Skeletal muscle tissue (tissue), 4 donors: ENCODE data around the gene SLC39A3. TPM values are rescaled to one million over a fixed set of nuclear protein-coding genes. Genes with fewer than 3 reads are reported as not detected.

ENCODE experiments used
- H3K27ac ChIP-seq: one replicate; pipeline ENCODE4 v1.7.0; 2013; ENCODE audit warnings: mild to moderate bottlenecking, low read depth, low read length, inconsistent platforms
- H3K27me3 ChIP-seq, 3 donors: one replicate each; pipeline ENCODE4 v1.7.0; 2013; ENCODE audit warnings: low read length in 3 of 3; ENCODE audit not compliant: control insufficient read depth in 3 of 3, insufficient read depth in 3 of 3
- H3K36me3 ChIP-seq, 3 donors: one replicate each; pipeline ENCODE4 v1.7.0; 2013; ENCODE audit warnings: low read length in 3 of 3; ENCODE audit not compliant: control insufficient read depth in 3 of 3, insufficient read depth in 3 of 3
- H3K4me1 ChIP-seq, 3 donors: one replicate each; pipeline ENCODE4 v1.7.0; 2013; ENCODE audit warnings: low read length in 3 of 3, mild to moderate bottlenecking in 3 of 3; ENCODE audit not compliant: control insufficient read depth in 3 of 3, insufficient read depth in 3 of 3
- H3K4me3 ChIP-seq, 3 donors: one replicate each; pipeline ENCODE4 v1.7.0; 2013; ENCODE audit warnings: low read length in 3 of 3
- H3K9ac ChIP-seq, 3 donors: one replicate each; pipeline ENCODE4 v1.7.0; 2013; ENCODE audit warnings: low read length in 3 of 3, mild to moderate bottlenecking in 3 of 3, moderate library complexity in 2 of 3, low read depth in 1 of 3
- H3K9me3 ChIP-seq, 3 donors: one replicate each; pipeline ENCODE4 v1.7.0; 2013; ENCODE audit warnings: low read length in 3 of 3; ENCODE audit not compliant: control insufficient read depth in 3 of 3
- total RNA-seq: library from RNA; depleted of rRNA; stranded (reverse); fragments of >200 nt; gene quantifications from one replicate; pipeline ENCODE4 v1.2.3, GENCODE V29; 2014
- donor health status: Osteomylitis.

Gene SLC39A3
- total RNA-seq, 1 donor from 2014 or later = 8.4 TPM

DNA sequence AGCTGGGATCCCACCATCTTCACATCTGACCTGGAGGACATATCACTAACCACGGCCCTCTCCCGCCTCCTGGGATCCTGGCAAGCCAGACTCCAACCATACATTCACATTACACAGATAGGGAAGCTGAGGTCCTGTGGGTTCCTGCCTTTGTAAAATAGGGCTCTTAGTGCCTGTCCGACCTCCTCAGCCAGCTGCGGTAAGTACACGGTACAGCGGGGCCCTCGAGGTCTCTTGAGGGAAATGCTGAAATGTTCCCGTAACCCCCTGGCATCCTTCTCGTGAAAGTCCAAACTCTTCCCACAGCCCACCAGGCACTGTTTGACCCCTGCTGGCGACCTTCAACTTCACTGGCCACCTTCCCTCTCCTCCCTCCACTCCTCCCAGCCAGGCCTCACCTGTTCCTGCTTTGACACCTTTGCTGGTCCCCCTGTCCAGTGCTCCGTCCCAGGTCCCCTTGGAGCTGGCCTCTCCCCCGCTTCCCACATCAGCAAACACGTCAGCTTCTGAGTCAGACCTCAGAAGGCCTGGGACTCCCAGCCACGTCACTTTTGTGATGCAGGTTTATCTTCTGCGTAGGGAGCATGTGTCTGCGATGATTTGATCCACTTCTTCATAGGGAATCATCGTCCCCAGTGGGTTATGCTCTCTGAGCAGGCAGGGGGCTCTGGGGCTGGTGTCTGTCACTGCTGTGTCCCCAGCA, 28.5 kb downstream of the SLC39A3 start:
- peaks cover 5 to 9% (median 6%) of the 10 kb centered on the region in 3 donors for H3K9me3 ChIP-seq
- H3K9ac ChIP-seq = no peak overlapping the region
- H3K4me1 ChIP-seq = no peaks in the 10 kb centered on the region
- no peak overlapping the region for H3K4me3 ChIP-seq
- peaks cover 12 to 16% (median 12%) of the 10 kb centered on the region in 3 donors for H3K27me3 ChIP-seq
- no peak overlapping the region for H3K27ac ChIP-seq
- no peaks in the 10 kb centered on the region for H3K36me3 ChIP-seq

DNA sequence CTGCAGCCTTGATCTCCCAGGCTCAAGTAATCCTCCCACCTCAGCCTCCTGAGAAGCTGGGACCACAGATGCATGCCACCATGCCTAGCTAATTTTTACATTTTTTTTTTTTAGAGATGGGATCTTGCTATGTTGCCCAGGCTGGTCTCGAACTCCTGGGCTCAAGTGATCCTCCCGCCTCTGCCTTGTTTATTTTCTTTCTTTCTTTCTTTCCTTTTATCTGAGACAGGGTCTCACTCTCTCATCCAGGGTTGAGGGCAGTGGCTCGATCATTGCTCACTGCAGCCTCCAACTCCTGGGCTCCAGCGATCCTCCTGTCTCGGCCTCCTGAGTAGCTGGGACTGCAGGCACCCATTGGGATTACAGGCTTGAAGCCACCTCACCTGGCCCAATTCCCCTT, 33.6 kb downstream of the SLC39A3 start:
- Histone ChIP-seq H3K27me3 (peaks cover 2 to 22% (median 3%) of the 10 kb centered on the region in 3 donors), H3K9me3 (no peaks in the 10 kb centered on the region), H3K4me3 (no peak overlapping the region), H3K4me1 (peaks cover 0 to 6% (median 3%) of the 10 kb centered on the region in 3 donors), H3K36me3 (no peaks in the 10 kb centered on the region), H3K27ac (no peak overlapping the region), H3K9ac (no peak overlapping the region)

DNA sequence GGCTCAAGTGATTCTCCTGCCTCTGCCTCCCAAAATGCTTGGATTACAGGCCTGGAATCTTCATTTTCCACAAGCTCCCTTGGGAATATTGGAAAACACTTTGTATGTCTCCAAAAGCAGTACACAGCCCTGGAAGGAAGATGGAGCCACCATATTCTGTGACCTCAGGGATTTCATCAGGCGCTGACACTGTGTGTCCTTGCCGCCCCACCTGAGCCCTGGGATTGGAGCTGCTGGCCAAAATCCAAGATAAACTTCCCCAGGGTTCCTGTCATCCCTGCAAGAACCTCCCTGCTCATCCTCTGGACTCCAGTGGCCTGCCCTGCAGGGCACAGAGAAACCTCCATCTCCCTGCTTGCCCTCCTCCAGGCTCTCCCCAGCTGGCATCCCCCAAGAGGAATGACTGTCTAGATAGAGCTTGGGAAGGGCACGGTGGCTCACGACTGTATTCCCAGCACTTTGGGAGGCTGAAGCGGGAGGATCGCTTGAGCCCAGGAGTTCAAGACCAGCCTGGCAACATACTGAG, 36.1 kb downstream of the SLC39A3 start:
- Histone ChIP-seq H3K9ac (no peak overlapping the region), H3K9me3 (no peaks in the 10 kb centered on the region), H3K27me3 (peaks cover 0 to 19% (median 3%) of the 10 kb centered on the region in 3 donors), H3K4me1 (peaks cover 0 to 6% (median 3%) of the 10 kb centered on the region in 3 donors), H3K36me3 (no peaks in the 10 kb centered on the region), H3K27ac (no peak overlapping the region), H3K4me3 (no peak overlapping the region)

DNA sequence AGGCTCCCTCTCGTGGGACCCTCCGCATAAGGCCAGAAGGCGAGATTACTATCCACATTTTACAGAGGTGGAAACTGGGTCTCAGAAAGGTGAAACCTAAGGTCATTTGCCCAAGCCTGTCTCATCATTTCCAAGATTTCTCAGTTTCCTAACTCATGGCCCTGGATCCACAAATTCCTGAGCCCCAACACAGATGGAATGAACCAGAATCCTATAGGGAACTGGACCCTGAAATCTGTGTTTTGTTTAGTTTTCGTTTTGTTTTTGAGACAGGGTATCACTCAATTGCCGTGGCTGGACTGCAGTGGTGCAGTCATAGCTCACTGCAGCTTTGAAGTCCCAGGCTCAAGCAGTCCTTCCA, 36.8 kb downstream of the SLC39A3 start:
- Histone ChIP-seq H3K27me3 (peaks cover 0 to 18% (median 3%) of the 10 kb centered on the region in 3 donors), H3K4me1 (peaks cover 0 to 6% (median 3%) of the 10 kb centered on the region in 3 donors), H3K9ac (peak overlapping the region in 1 of 3 donors; percentile 22), H3K9me3 (no peaks in the 10 kb centered on the region), H3K4me3 (peak overlapping the region in 2 of 3 donors; percentile 49 to 67), H3K36me3 (no peaks in the 10 kb centered on the region), H3K27ac (no peak overlapping the region)

DNA sequence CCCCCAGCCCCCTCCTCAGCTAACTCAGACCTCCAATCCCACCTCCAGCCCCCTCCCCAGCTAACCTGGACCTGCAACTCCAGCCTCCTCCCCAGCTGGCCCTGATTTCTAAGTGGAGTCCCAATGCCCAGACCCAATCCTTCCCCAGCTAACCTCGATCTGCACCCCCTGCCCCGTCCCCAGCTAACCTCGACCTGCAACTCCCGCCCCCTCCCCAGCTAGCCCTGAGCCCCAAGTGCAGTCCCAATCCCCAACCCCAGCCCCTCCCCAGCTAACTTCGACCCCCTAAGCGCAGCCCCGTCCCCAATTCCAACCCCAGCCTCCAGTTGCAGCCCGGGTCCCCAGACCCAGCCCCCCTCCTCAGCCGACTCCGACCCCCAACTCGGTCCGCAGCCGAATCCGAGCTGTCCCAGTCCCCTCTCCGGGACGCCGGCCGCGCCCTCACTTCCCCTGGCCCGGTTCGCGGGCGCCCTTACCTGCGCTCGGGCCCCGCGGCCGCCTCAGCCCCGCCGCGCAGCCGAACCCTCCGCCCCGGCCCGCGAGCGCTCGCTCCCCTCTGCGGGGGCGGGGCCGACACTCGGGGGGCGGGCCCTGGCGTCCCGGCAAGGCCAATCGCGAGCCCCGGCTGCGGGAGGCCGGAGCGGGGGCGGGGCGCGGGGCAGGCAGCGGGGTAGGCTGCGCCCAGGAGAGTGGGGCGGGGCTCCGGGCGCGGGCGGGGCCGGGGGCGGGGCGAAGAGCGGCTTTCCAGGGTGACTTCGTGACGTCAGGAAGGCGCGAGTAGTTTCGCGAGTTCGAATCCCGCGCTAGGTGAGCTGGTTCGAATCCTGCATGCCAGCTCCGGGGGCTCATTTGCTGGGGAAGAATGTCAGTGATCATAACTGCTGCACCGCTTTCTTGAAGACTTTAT, 37.4 kb downstream of the SLC39A3 start, which contains the start of gene GNG7:
Gene GNG7 (minus strand): TSS at position 525 of the 907 bp plus-strand sequence. CDS start 182,006 bp downstream, outside the sequence.
- H3K36me3 ChIP-seq = no peaks in the 10 kb centered on the region
- H3K4me1 ChIP-seq = peaks cover 0 to 6% (median 3%) of the 10 kb centered on the region in 3 donors
- peak within 1 kb of the TSS; percentile 59 to 68 (median 67) for H3K4me3 ChIP-seq
- peaks cover 0 to 16% (median 3%) of the 10 kb centered on the region in 3 donors for H3K27me3 ChIP-seq
- no peaks in the 10 kb centered on the region for H3K9me3 ChIP-seq
- H3K9ac ChIP-seq = peak within 1 kb of the TSS in 2 of 3 donors; percentile 65 to 81
- no peak within 1 kb of the TSS for H3K27ac ChIP-seq

DNA sequence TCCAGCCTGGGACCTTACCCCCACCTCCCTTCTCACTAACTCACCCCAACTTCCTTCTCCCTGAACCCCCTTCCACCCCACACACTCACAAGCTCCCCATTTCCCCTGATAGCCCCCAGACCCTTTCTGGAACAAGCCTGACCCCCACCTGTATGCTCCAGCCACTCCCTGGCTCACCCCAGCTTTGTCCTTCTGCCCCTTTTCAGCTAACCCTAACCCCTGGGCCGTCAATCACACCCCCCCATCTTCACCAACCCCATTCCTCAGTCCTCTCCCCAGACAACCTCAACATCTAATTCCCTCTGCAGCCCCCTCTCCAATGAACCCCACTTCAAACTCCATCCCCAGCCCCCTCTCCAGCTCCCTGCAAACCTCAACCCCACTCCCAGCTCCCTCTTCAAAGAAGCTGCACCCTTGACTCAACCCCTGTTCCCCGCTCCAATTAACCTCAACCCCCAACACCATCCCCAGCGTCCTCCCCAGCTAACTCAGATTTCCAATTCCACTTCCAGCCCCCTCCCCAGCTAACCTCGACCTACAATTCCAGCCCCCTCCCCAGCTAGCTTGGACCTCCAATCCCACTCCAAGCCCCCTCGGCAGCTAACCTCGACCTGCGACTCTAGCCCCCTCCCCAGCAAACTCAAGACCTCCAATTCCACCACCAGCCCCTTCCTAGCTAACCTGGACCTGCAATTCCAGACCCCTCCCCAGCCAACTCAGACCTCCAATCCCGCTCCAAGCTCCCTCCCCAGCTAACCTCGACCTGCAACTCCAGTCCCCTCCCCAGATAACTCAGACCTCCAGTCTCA, 38.3 kb downstream of the SLC39A3 start:
- no peaks in the 10 kb centered on the region for H3K9me3 ChIP-seq
- no peaks in the 10 kb centered on the region for H3K36me3 ChIP-seq
- peaks cover 0 to 6% (median 3%) of the 10 kb centered on the region in 3 donors for H3K4me1 ChIP-seq
- peak overlapping the region in 1 of 3 donors; percentile 81 for H3K9ac ChIP-seq
- peaks cover 0 to 16% (median 3%) of the 10 kb centered on the region in 3 donors for H3K27me3 ChIP-seq
- no peak overlapping the region for H3K27ac ChIP-seq
- H3K4me3 ChIP-seq = peak overlapping the region; percentile 14 to 68 (median 59)

DNA sequence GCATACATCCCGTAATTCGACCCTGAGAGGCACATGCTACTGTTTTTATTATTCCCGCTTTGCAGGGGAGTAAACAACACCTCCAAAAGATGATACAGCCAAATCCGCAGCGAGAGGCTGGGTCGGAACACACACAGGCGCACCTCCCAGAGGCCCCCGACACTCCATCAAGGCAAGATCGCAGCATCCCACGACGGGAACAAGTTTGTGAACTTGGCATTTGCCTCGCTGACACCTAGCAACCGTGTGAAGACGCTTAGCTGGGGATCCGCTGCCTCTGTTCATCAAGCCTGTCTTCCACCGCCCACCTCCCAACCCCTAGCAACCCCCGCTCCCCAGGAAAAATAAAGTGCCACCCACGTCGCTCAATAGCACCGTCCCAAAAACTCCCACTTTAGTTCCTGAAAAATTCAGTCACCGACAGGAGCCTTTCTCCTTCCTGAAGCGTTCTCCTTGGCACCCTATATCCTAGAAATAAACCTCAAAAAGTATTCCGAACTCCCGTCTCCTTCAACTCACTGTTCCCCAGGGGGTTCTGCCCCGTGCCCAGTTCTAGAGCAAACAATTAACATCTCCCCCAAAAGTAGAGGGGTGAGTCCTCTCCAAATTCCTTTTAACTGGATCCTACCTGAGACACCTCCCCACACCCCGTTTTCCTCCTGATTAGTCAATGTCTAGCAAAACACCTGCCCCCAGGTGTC, 39.0 kb downstream of the SLC39A3 start:
- no peak overlapping the region for H3K27ac ChIP-seq
- H3K4me1 ChIP-seq = peaks cover 0 to 6% (median 3%) of the 10 kb centered on the region in 3 donors
- H3K4me3 ChIP-seq = no peak overlapping the region

DNA sequence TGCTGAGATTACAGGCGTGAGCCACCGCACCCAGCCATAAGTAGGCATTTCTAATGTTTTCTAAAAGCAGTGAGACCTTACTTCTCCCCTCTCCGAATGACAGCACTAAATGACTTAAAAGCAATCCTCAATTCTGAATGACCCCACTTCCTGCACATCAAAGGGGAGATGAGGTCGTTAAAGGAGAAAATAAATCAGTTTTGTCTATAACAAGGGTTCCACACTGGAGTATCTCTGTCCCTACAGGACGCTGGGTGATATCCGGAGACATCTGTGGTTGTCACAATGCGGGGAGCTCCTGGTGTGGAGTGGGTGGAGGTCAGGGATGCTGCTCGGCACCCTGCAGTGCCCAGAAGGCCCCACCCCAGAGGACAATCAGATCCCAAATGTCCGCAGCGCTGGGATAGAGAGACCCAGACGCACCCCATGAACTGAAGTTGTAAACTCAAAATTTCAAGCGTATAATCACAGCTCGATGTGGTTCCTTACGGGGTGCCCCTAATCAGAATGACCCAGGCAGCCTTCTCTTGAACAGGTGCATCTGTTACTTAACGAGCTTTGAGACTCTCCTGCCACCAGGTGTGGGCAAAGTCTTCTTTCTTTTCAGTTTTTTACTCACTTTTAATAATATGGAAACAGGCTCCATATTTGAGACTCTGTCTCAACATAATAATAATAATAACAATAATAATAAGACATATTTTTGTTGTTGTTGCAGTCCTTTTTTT, 40.2 kb downstream of the SLC39A3 start:
- H3K27me3 ChIP-seq = peaks cover 0 to 16% (median 3%) of the 10 kb centered on the region in 3 donors
- no peaks in the 10 kb centered on the region for H3K9me3 ChIP-seq
- no peaks in the 10 kb centered on the region for H3K36me3 ChIP-seq
- H3K27ac ChIP-seq = no peak overlapping the region
- H3K4me3 ChIP-seq = no peak overlapping the region
- H3K4me1 ChIP-seq = peaks cover 11 to 14% (median 11%) of the 10 kb centered on the region in 3 donors
- H3K9ac ChIP-seq = no peak overlapping the region

More for the DNA sequence above, 39.0 kb downstream of the SLC39A3 start:
- H3K27me3 ChIP-seq = peaks cover 0 to 16% (median 3%) of the 10 kb centered on the region in 3 donors
- H3K36me3 ChIP-seq = no peaks in the 10 kb centered on the region
- H3K9ac ChIP-seq = no peak overlapping the region
- no peaks in the 10 kb centered on the region for H3K9me3 ChIP-seq
